HAP-1 (cell line): Measurements from ENCODE around the gene CSAD.

Experiments used
- DNase-seq, 2 experiments: peaks; one replicate each; pipeline ENCODE4 v3.0.0-alpha.2; 2016 to 2020; ENCODE audit warnings: low spot score in 2 of 2
- H3K27me3 ChIP-seq: fragments of 250-450 bp; sonication (Bioruptor Pico); 2 replicates; pipeline ENCODE4 v1.5.1; 2020; ENCODE audit warnings: low read depth, mild to moderate bottlenecking, moderate library complexity
- H3K36me3 ChIP-seq: fragments of 250-450 bp; sonication (Bioruptor Pico); replicated peaks from 2 replicates; pipeline ENCODE4 v1.5.1; 2020; ENCODE audit warnings: mild to moderate bottlenecking
- H3K4me1 ChIP-seq: fragments of 250-450 bp; sonication (Bioruptor Pico); 2 replicates; pipeline ENCODE4 v1.5.1; 2020; ENCODE audit warnings: mild to moderate bottlenecking
- H3K4me3 ChIP-seq: fragments of 250-450 bp; sonication (Bioruptor Pico); 2 replicates; pipeline ENCODE4 v1.5.1; 2020; ENCODE audit warnings: mild to moderate bottlenecking, moderate library complexity
- H3K9me3 ChIP-seq: fragments of 250-450 bp; sonication (Bioruptor Pico); 2 replicates; pipeline ENCODE4 v1.5.1; 2020; ENCODE audit warnings: mild to moderate bottlenecking, moderate library complexity
- in situ Hi-C: fragments of 300-500 bp; cut with MboI; formaldehyde crosslinking; loops from 3 replicates; pipeline ENCODE4 v1.14.3; 2020; ENCODE audit warnings: low sequenced_read_pairs, inconsistent platforms, mixed read lengths

Gene CSAD, protein sequence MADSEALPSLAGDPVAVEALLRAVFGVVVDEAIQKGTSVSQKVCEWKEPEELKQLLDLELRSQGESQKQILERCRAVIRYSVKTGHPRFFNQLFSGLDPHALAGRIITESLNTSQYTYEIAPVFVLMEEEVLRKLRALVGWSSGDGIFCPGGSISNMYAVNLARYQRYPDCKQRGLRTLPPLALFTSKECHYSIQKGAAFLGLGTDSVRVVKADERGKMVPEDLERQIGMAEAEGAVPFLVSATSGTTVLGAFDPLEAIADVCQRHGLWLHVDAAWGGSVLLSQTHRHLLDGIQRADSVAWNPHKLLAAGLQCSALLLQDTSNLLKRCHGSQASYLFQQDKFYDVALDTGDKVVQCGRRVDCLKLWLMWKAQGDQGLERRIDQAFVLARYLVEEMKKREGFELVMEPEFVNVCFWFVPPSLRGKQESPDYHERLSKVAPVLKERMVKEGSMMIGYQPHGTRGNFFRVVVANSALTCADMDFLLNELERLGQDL

DNA sequence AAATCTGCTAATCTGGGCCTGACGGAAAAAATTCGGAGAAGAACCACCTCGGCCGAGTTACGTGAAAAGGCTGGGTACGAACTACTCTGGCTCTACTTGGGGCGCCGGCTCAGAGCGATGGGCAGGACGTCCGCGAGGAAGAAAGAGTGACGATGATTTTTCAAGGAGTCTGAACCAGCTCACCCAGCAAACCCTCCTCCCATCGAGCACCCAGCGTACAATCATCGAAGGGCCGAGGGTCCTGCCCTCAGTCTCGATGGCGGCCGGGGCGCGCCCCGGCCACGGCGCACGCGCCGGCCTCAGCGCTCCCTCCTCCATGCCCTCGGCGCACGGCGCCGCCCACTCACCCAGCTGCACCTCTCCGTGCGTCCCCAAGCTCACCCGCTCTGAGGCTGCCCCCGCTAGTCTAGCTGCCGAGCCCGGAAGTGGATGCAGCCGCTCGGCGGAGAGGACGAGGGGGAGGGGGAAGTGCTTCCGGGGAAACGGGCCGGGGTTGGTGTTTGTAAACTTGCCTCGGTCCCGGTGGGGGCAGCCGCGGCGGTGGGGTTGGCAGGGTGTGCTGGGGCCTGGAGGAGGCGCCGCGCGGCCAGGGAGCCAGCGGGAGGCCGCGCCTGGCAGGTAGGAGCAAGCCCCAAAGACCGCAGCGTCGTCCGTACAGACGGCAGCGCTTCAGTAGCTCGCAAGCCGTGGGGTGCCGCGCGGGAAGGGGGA is at the start of gene CSAD, which contains the start of gene ZNF740:
Gene CSAD, minus strand, starts transcription at position 706 of the 711 bp plus-strand sequence. CDS start 7,455 bp downstream, outside the sequence.
Gene ZNF740, plus strand, starts transcription at position 503 of the 711 bp plus-strand sequence. CDS start 1,262 bp downstream, outside the sequence.
- H3K4me3 ChIP-seq = peak within 1 kb of the TSS; percentile 72
- H3K9me3 ChIP-seq = no peaks in the 10 kb centered on the region
- DNase-seq = peak; percentile 95 to 99
- H3K4me1 ChIP-seq = peaks cover 10% of the 10 kb centered on the region
- in situ Hi-C loops = no loop called here
- no peaks in the 10 kb centered on the region for H3K27me3 ChIP-seq
- peaks cover 34% of the 10 kb centered on the region for H3K36me3 ChIP-seq

DNA sequence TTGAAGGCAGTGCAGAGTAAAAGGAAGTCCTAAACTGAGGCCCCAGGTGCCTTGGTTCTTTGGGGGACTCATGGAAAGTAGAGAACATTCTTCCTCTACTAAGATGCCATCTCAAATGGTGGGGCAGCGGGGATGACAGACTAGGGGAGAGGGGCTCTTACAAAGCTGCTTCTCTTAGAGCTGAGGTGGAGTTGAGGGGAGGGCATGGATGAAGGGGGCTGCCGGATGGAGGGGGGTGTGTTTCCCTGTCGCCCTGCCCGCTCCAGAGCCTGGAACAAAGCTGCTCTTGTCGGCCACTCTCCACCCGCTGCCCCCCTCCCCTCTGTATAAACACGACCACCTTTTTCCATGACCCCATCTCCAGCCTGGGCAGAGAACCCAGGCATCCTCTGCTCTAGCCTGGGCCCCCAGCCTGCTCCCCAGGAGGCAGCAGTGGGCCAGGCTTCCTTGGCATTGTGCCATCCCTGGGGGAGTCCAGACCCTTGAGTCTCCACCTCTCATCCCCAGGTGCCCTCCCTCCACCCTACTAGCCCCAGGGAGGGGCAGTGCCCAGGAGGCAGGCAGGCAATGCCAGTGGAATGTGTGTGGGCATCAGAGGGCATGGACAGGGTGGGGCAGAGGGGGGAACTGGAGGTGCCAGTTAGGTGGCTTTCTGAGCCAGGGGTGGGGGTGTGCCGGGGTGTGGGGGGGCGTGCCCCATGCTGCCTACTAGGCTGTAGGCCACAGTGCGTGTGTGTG is 49.6 kb upstream of the CSAD start:
- Histone ChIP-seq H3K27me3 (no peaks in the 10 kb centered on the region), H3K4me1 (peaks cover 13% of the 10 kb centered on the region), H3K9me3 (no peaks in the 10 kb centered on the region), H3K4me3 (no peak overlapping the region), H3K36me3 (no peaks in the 10 kb centered on the region)
- DNase-seq = no peak
- in situ Hi-C loops = no loop called here

DNA sequence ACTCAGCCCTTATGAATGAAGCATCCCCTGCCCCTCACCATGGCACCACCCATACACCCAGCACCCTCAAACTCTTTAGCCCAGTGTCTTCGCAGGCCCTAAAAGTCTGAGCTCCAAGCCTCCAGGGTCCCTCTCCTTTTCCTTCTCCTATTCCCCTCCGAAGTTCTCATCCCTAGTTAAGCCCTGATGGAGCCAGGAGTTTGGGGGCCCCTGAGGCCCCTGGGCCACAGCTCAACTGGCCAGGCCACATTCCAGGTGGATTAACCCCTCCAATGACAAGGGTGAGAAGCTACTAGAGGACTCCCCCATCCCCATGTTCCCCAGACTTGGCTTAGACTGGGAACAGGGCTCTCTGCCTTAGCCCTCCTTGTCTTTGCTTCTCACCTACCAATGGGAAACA is 48.7 kb upstream of the CSAD start:
- H3K27me3 ChIP-seq = no peaks in the 10 kb centered on the region
- no peaks in the 10 kb centered on the region for H3K9me3 ChIP-seq
- no peaks in the 10 kb centered on the region for H3K36me3 ChIP-seq
- peaks cover 13% of the 10 kb centered on the region for H3K4me1 ChIP-seq
- in situ Hi-C loops = no loop called here
- H3K4me3 ChIP-seq = no peak overlapping the region
- no peak for DNase-seq

DNA sequence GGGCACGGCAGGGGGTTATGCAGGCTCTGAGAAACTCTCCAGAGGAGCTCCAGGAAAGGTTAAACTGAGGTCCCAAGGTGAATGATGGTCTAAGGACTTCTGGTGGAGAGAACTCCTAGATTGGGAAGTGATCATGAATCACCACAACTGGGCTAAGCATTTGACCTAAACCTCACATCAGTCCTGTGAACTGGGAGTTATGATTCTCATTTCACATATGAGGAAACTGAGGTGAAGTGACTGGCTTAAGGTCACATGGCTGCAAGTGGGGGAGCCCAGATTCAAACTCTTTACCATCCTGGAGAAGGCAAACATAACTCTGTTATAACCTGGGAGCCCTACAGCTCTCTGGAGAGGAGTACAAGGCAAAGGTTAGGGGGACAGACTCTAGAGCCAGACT is 47.1 kb upstream of the CSAD start:
- in situ Hi-C loops = no loop called here
- Histone ChIP-seq H3K4me3 (no peak overlapping the region), H3K9me3 (no peaks in the 10 kb centered on the region), H3K4me1 (peaks cover 8% of the 10 kb centered on the region), H3K36me3 (no peaks in the 10 kb centered on the region), H3K27me3 (no peaks in the 10 kb centered on the region)
- no peak for DNase-seq

DNA sequence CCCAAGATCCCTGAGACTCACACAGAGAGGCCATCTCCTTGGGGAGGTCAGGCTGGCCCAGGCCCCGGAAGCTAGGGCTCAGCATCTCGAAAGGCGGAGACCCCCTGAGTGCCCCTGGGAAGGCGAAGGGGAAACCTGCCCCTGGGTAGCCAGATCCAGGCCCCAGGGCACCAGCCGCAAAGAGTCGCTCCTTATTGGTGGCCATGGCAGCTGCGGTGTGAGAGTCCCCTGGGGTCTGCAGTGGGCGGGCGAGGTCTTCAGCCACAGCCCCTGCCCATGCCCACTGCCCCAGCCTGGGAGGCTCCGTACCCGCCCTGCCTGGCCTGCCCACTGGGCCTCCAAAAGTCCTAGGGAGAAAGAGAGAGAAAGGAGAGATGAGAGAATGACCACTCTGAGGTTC is 46.6 kb upstream of the CSAD start:
- no peak overlapping the region for H3K4me3 ChIP-seq
- no peaks in the 10 kb centered on the region for H3K27me3 ChIP-seq
- H3K9me3 ChIP-seq = no peaks in the 10 kb centered on the region
- H3K36me3 ChIP-seq = no peaks in the 10 kb centered on the region
- in situ Hi-C loops = no loop called here
- no peak for DNase-seq
- H3K4me1 ChIP-seq = peaks cover 3% of the 10 kb centered on the region

DNA sequence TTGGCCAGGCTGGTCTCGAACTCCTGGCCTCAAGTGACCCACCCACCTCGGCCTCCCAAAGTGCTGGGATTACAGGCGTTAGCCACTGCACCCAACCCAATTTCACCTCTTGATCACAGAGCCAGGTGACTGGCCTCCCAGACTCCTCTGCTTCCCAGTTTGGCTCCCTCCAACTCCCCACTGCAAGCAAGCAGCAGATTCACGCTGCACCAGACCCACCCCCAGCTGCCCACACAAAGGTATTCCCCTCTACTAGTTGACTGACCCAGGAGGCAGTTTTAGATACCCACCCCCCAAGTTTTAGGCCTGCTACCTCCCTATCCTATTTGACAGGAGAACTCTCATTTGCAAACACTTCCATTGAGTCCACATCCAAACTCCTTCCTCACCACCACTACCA is 46.1 kb upstream of the CSAD start:
- in situ Hi-C loops = no loop called here
- Histone ChIP-seq H3K4me1 (peaks cover 6% of the 10 kb centered on the region), H3K9me3 (no peaks in the 10 kb centered on the region), H3K36me3 (no peaks in the 10 kb centered on the region), H3K4me3 (no peak overlapping the region), H3K27me3 (no peaks in the 10 kb centered on the region)
- no peak for DNase-seq

DNA sequence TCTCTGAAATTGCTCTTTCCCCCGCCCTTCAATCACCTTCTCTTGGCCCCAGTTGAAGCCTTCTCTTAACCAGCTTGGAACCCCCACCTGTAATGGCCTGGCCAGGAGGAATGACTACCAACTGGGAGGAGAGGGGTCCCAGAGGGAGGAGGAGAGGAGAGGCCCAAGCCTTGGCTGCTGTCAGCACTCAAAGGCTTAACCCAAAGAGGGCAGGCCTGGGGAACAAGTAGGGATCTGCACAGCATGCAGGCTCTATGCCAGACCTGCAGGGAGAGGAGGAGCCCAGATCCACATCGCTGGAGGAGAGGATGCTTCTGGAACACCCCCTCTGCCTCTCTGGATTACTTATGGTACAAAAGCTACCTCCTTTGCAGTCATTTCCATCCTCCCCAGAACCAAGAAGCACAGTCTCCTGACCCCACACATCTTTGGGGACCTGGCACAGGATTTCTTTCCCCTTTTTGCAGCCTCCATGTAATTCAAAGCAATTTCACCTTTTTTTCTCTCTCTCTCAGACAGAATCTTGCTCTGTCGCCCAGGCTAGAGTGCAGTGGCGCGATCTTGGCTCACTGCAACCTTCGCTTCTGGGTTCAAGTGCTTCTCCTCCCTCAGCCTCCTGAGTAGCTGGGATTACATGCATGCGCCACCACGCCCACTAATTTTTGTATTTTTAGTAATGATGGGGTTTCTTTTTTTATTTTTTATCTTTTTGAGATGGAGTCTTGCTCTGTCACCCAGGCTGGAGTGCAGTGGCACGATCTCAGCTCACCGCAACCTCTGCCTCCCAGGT is 45.1 kb upstream of the CSAD start:
- H3K36me3 ChIP-seq = no peaks in the 10 kb centered on the region
- H3K4me1 ChIP-seq = peaks cover 6% of the 10 kb centered on the region
- no peaks in the 10 kb centered on the region for H3K27me3 ChIP-seq
- no peaks in the 10 kb centered on the region for H3K9me3 ChIP-seq
- H3K4me3 ChIP-seq = no peak overlapping the region
- in situ Hi-C loops = no loop called here
- DNase-seq = no peak

DNA sequence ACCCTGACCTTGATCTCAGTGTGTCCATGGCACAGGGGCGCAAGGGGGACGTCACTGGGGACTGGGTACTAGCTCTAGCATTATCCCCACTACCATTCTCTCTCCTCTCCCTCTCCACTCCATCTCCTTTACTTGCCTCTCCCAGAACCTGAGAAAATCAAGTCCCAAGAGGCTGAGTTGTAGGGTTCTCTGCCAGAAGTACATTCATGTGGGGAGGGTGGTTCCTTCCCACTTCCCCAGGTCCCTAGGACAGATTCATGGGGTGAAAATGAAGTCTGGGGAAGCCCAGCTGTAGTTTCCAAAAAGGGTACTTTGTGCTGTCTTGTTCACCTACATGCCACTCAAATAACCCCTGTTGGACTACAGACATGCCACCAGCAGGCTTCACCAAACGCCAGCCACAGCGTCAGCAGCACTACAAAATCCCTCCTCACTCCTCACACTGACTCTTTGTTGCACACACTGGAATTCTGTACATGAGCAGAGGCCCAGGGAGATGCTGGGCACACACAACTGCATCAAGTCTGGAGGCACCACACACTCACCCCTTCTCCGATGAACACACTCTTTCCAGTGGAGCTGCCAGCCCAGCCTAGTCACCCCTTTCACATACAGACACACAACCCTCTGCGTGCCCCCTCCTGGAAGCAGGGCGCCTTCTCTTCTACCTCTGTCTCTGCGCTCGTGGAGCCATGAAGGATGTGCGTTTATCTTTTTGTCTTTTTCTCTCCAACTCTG is 44.3 kb upstream of the CSAD start:
- H3K9me3 ChIP-seq = no peaks in the 10 kb centered on the region
- no peak for DNase-seq
- H3K4me1 ChIP-seq = peaks cover 6% of the 10 kb centered on the region
- no peaks in the 10 kb centered on the region for H3K27me3 ChIP-seq
- no peak overlapping the region for H3K4me3 ChIP-seq
- H3K36me3 ChIP-seq = no peaks in the 10 kb centered on the region
- in situ Hi-C loops = no loop called here

DNA sequence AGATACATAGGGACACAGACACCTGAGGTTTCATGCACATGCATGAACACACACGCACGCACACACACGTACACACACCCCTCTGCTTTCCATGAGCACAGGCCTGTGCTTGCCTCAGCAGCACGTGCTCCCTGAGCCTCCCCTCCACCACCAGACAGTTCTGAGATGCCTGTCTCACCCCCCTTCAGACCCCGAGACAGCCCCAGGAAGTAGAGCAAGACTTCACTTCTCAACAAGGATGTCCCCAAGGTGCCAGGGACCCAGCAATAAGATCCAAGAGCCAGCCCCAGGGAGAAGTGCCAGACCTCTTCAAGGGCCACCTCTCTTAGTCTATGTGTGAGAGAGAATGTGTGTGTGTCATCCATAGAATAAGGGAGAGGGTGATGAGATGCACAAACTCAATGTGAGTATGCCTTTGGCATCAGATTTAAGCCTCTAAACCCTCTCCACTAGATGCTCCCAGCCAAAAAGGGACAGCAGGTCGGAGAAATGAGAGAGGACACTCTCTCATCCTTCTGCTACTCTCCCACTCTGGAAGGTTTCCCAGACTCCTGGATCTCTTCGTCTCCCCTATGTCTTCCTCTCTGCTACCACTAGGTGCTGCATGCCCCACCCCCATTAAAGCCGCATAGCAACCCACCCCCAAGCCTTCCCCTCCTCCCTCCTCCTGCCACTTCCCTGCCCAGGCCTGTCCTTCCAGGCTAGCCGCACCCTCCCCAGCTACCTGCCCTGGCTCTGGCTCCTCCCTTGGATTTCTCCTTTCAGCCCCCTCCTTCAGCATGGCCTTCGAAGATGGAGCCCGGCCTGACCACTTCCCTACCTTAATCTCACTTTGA is 43.6 kb upstream of the CSAD start:
- peak in 1 of 2 experiments; percentile 69 for DNase-seq
- H3K36me3 ChIP-seq = no peaks in the 10 kb centered on the region
- H3K4me1 ChIP-seq = peaks cover 6% of the 10 kb centered on the region
- in situ Hi-C loops = no loop called here
- H3K4me3 ChIP-seq = no peak overlapping the region
- no peaks in the 10 kb centered on the region for H3K27me3 ChIP-seq
- no peaks in the 10 kb centered on the region for H3K9me3 ChIP-seq

DNA sequence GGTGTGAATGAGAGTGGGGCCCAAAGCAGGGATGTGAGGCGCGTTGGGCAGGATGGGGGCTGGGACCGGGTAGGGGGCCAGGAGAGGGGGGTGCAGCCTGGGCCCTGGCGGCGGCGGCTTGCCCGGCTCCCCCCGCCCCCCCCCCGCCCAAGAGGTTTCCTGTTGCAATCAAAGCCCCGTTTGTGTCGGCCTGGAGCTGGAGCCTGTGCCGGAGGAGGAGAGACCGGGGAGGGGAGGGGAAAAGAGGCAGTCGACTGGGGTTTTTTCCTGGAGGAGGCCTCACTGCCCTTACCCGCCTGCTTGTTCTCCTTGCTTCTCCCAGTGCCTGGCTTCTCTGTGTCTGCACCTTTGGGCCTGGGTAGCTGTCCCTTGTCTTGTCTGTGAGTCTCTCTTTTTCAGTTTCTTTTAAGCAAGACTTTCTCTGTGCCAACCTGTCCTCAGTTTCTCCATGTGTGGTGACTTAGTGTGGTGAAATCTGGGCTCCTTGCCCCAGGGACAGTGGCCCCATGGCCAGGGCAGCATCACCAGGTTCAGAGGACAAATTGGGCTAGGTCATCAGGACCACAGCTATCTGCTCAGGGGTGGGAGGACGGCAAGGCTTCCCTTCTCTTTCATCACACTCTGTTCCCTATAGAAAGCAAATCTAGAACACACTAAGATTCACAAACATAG is 42.8 kb upstream of the CSAD start:
- H3K27me3 ChIP-seq = no peaks in the 10 kb centered on the region
- no peak overlapping the region for H3K4me3 ChIP-seq
- H3K9me3 ChIP-seq = no peaks in the 10 kb centered on the region
- in situ Hi-C loops = no loop called here
- H3K36me3 ChIP-seq = no peaks in the 10 kb centered on the region
- no peak for DNase-seq
- peaks cover 9% of the 10 kb centered on the region for H3K4me1 ChIP-seq

DNA sequence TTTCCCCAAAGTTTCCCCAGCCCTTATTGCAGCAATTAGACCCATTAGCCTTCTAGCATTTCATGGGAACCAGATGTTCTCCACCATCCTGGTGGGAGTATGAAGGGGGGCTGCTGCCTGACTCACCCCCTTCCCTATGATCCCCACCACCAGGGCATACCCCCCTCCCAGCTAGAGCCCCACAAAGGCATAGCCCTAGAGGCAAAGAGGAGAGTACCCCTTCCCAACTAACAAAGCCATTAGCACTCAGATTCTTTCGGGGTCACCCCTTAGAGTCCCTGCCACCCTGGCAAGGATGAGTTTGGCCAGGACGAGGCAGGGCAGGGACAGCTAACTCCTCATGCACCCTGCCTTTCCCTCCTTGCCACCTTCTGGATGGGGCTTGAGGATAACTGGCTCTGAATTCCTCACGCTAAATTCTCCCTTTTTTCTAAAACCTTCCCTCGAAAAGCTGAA is 42.1 kb upstream of the CSAD start:
- no peak for DNase-seq
- in situ Hi-C loops = no loop called here
- Histone ChIP-seq H3K36me3 (no peaks in the 10 kb centered on the region), H3K27me3 (no peaks in the 10 kb centered on the region), H3K4me1 (peaks cover 15% of the 10 kb centered on the region), H3K9me3 (no peaks in the 10 kb centered on the region), H3K4me3 (no peak overlapping the region)
